PC-9 (cell line): ENCODE data around the gene FOXP1. TPM values are rescaled to one million over a fixed set of nuclear protein-coding genes. Genes with fewer than 3 reads are reported as not detected.

Experiments used
- BruUV-seq: library from RNA; stranded (reverse); fragments of 400-500 nt; replicated peaks from 2 replicates; lab custom pipeline; 2021; lab: Mats Ljungman, UMichigan
- CTCF ChIA-PET: fragments of 300-600 bp; sonication (Branson Sonifier 250); formaldehyde crosslinking; loops from one replicate; lab custom pipeline; 2022; ENCODE audit warnings: antibody characterized with exemption; lab: Charles Lee
- POLR2A ChIA-PET: fragments of 300-600 bp; sonication (Branson Sonifier 250); formaldehyde crosslinking; loops from one replicate; lab custom pipeline; 2022; ENCODE audit warnings: antibody characterized with exemption; ENCODE audit not compliant: unreplicated experiment; lab: Charles Lee
- DNase-seq, 2 experiments: peaks; one replicate each; pipeline versions ENCODE4 v3.0.0 to v3.0.0-alpha.2; 2015 to 2022; ENCODE audit warnings: mixed read lengths in 1 of 2
- H2AFZ ChIP-seq: fragments of 200-600 bp; sonication (generic); 2 replicates; pipeline ENCODE4 v1.8.1; 2017; ENCODE audit warnings: antibody characterized with exemption
- H3F3A ChIP-seq: fragments of 200-600 bp; sonication (generic); 2 replicates; pipeline ENCODE4 v1.8.1; 2017; ENCODE audit warnings: antibody characterized with exemption, mild to moderate bottlenecking, low read depth; ENCODE audit not compliant: insufficient read depth
- H3K27ac ChIP-seq: fragments of 200-600 bp; sonication (generic); 2 replicates; pipeline ENCODE4 v1.6.1; 2016; ENCODE audit warnings: mixed run types
- H3K27me3 ChIP-seq: fragments of 200-600 bp; sonication (generic); 2 replicates; pipeline ENCODE4 v1.6.1; 2016; ENCODE audit warnings: low read depth, mixed run types; ENCODE audit not compliant: insufficient read depth
- H3K36me3 ChIP-seq: fragments of 200-600 bp; sonication (generic); 2 replicates; pipeline ENCODE4 v1.6.1; 2016; ENCODE audit warnings: low read depth, mixed run types
- H3K4me1 ChIP-seq: fragments of 200-600 bp; sonication (generic); replicated peaks from 2 replicates; pipeline ENCODE4 v1.6.1; 2016; ENCODE audit warnings: mixed run types; ENCODE audit not compliant: insufficient read depth
- H3K4me2 ChIP-seq: fragments of 200-600 bp; sonication (generic); 2 replicates; pipeline ENCODE4 v1.6.1; 2017; ENCODE audit warnings: mixed run types
- H3K4me3 ChIP-seq: fragments of 200-600 bp; sonication (generic); 2 replicates; pipeline ENCODE4 v1.6.1; 2016; ENCODE audit warnings: mixed run types
- H3K79me2 ChIP-seq: fragments of 200-600 bp; sonication (generic); 2 replicates; pipeline ENCODE4 v1.6.1; 2017; ENCODE audit warnings: low read depth, mixed run types
- H3K9me2 ChIP-seq: fragments of 200-600 bp; sonication (generic); 2 replicates; pipeline ENCODE4 v1.8.1; 2017; ENCODE audit warnings: mild to moderate bottlenecking; ENCODE audit not compliant: insufficient read depth
- H3K9me3 ChIP-seq: fragments of 200-600 bp; sonication (generic); 2 replicates; pipeline ENCODE4 v1.8.1; 2016; ENCODE audit warnings: low read depth; ENCODE audit not compliant: insufficient read depth
- H4K20me1 ChIP-seq: fragments of 200-600 bp; sonication (generic); 2 replicates; pipeline ENCODE4 v1.8.1; 2017; ENCODE audit not compliant: insufficient read depth
- CTCF ChIP-seq: fragments of 200-600 bp; sonication (generic); conservative IDR thresholded peaks from 2 replicates; pipeline ENCODE4 v1.6.1; 2017; ENCODE audit warnings: mixed run types, antibody characterized with exemption, mild to moderate bottlenecking, moderate library complexity
- EZH2 ChIP-seq: fragments of 200-600 bp; sonication (generic); IDR thresholded peaks from 2 replicates; pipeline ENCODE4 v1.8.0; 2017; ENCODE audit warnings: antibody characterized with exemption, low read depth
- intact Hi-C: fragments of 100-400 bp; cut with micrococcal nuclease; formaldehyde crosslinking; loops from one replicate; pipeline ENCODE4 v1.10.0; 2022; ENCODE audit not compliant: unreplicated experiment
- total RNA-seq: library from RNA; stranded (reverse); gene quantifications from 2 replicates; pipeline ENCODE4 v1.2.3, GENCODE V29; 2021

FOXP1 gene
- total RNA-seq, 1 experiment from 2014 or later, result 33.3 TPM

GRCh38 chr3:70952033-70952747 lies 631.3 kb downstream of the FOXP1 start:
- Histone ChIP-seq H3K27ac (no peak overlapping the region), H3K9me3 (no peaks in the 10 kb centered on the region), H3K9me2 (no peaks in the 10 kb centered on the region), H3K79me2 (no peaks in the 10 kb centered on the region), H3F3A (no peaks in the 10 kb centered on the region), H4K20me1 (no peaks in the 10 kb centered on the region), H3K4me3 (no peak overlapping the region), H3K4me1 (no peaks in the 10 kb centered on the region), H2AFZ (no peak overlapping the region), H3K36me3 (no peaks in the 10 kb centered on the region), H3K27me3 (no peaks in the 10 kb centered on the region), H3K4me2 (no peak overlapping the region)
- no peak for DNase-seq
- ChIA-PET POLR2A (no interaction called here), CTCF (no interaction called here)
- intact Hi-C loops, result no loop called here
- TF ChIP-seq EZH2 (no peak), CTCF (no peak)
- BruUV-seq, result no TSS peak

- intact Hi-C loops, result no loop called here
- POLR2A ChIA-PET, result no interaction called here
Measured at GRCh38 chr3:70951316-70951715, 632.2 kb downstream of the FOXP1 start.

GRCh38 chr3:70947579-70947978 lies 635.9 kb downstream of the FOXP1 start:
- ChIA-PET CTCF (no interaction called here), POLR2A (no interaction called here)
- no TSS peak for BruUV-seq
- H3K4me2 ChIP-seq, result no peak overlapping the region
- H3K79me2 ChIP-seq, result no peaks in the 10 kb centered on the region
- no peaks in the 10 kb centered on the region for H3K9me3 ChIP-seq
- H3K9me2 ChIP-seq, result no peaks in the 10 kb centered on the region
- H3K4me3 ChIP-seq, result no peak overlapping the region
- intact Hi-C loops, result no loop called here
- H2AFZ ChIP-seq, result no peak overlapping the region
- no peaks in the 10 kb centered on the region for H3K36me3 ChIP-seq
- TF ChIP-seq CTCF (no peak), EZH2 (no peak)
- no peaks in the 10 kb centered on the region for H3K4me1 ChIP-seq
- H3K27ac ChIP-seq, result no peak overlapping the region
- no peaks in the 10 kb centered on the region for H3F3A ChIP-seq
- no peaks in the 10 kb centered on the region for H4K20me1 ChIP-seq
- H3K27me3 ChIP-seq, result no peaks in the 10 kb centered on the region
- no peak for DNase-seq

More at GRCh38 chr3:70951316-70951715, 632.2 kb downstream of the FOXP1 start:
- Histone ChIP-seq H2AFZ (no peak overlapping the region), H3F3A (no peaks in the 10 kb centered on the region), H3K4me2 (no peak overlapping the region), H3K9me3 (no peaks in the 10 kb centered on the region), H3K4me1 (no peaks in the 10 kb centered on the region), H3K4me3 (no peak overlapping the region), H3K9me2 (no peaks in the 10 kb centered on the region), H4K20me1 (no peaks in the 10 kb centered on the region), H3K27me3 (no peaks in the 10 kb centered on the region), H3K27ac (no peak overlapping the region), H3K79me2 (no peaks in the 10 kb centered on the region), H3K36me3 (no peaks in the 10 kb centered on the region)
- BruUV-seq, result no TSS peak
- no peak for TF ChIP-seq EZH2
- DNase-seq, result no peak
- CTCF ChIA-PET, result interaction anchor here (0.6 kb wide), 1 partner anchor 25 kb away, joined by 5 read pairs; no protein-coding TSS in a partner anchor
